ENCODE measurements around the gene TAOK3.

- TF ChIP-seq CTCF (IDR thresholded peaks at IDR 0.05; ENCODE audit: low read length) = no peak
- TF ChIP-seq EZH2phosphoT487 (IDR thresholded peaks at IDR 0.05; ENCODE audit: low read length) = no peak
- TF ChIP-seq EZH2 (optimal IDR thresholded peaks at IDR 0.05; ENCODE audit: low read depth, low read length) = no peak
Observed at GRCh38 chr12:118417942-118418341, 45.2 kb upstream of the TAOK3 start.
